Nephron (organoid): ENCODE results near the gene SOHLH1.

Experiments used
- H3K27ac Mint-ChIP-seq, 3 experiments: 2 replicates each; pipeline ENCODE4 v1.8.0; 2020; ENCODE audit warnings: mixed read lengths in 3 of 3, mild to moderate bottlenecking in 2 of 3, moderate library complexity in 1 of 3
- H3K27me3 Mint-ChIP-seq: 2 replicates; pipeline ENCODE4 v1.8.0; 2021; ENCODE audit warnings: low read depth, mild to moderate bottlenecking, moderate library complexity, mixed read lengths
- H3K36me3 Mint-ChIP-seq: 2 replicates; pipeline ENCODE4 v1.8.0; 2020; ENCODE audit warnings: low read depth, mixed read lengths
- H3K4me1 Mint-ChIP-seq: 2 replicates; pipeline ENCODE4 v1.8.0; 2020; ENCODE audit warnings: mixed read lengths
- H3K4me3 Mint-ChIP-seq, 3 experiments: 2 replicates each; pipeline ENCODE4 v1.8.0; 2020; ENCODE audit warnings: mild to moderate bottlenecking in 3 of 3, mixed read lengths in 3 of 3, moderate library complexity in 2 of 3
- H3K9me3 Mint-ChIP-seq: 2 replicates; pipeline ENCODE4 v1.8.0; 2020; ENCODE audit warnings: mixed read lengths
- TF ChIP-seq, protein P1 (sequence below), 3 experiments: fragments of 200-600 bp; sonication (generic); IDR thresholded peaks; one replicate each; pipeline ENCODE4 v1.5.0; 2021; ENCODE audit warnings: antibody characterized with exemption in 3 of 3; ENCODE audit not compliant: unreplicated experiment in 3 of 3

SOHLH1 gene

DNA sequence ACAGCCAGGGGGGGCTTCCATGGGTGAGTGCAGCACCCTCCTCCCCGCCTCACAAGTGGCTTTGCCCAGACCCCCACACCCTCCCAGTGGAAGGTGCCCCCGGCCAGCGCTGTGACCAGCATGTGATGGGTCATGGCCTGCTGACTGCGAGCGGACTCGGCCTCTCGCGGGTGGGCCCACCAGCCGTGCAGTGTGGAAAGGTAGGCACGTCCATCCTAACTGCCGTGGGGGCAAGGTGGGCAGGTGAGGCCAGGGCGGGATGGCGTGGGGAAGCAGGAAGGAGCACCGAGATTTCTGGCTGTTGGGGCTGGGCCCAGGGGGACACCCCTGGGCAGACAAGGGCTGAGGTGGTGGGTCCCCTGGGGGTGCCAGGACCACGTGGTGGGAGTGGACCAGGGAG, 12.1 kb downstream of the SOHLH1 start:
- Mint-ChIP-seq H3K9me3 (no peaks in the 10 kb centered on the region), H3K4me1 (no peaks in the 10 kb centered on the region), H3K27me3 (peaks cover 15% of the 10 kb centered on the region), H3K4me3 (no peak overlapping the region), H3K27ac (no peak overlapping the region), H3K36me3 (no peaks in the 10 kb centered on the region)
- TF ChIP-seq, protein P1, sequence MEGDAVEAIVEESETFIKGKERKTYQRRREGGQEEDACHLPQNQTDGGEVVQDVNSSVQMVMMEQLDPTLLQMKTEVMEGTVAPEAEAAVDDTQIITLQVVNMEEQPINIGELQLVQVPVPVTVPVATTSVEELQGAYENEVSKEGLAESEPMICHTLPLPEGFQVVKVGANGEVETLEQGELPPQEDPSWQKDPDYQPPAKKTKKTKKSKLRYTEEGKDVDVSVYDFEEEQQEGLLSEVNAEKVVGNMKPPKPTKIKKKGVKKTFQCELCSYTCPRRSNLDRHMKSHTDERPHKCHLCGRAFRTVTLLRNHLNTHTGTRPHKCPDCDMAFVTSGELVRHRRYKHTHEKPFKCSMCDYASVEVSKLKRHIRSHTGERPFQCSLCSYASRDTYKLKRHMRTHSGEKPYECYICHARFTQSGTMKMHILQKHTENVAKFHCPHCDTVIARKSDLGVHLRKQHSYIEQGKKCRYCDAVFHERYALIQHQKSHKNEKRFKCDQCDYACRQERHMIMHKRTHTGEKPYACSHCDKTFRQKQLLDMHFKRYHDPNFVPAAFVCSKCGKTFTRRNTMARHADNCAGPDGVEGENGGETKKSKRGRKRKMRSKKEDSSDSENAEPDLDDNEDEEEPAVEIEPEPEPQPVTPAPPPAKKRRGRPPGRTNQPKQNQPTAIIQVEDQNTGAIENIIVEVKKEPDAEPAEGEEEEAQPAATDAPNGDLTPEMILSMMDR (IDR thresholded peaks at IDR 0.05; ENCODE audit: unreplicated experiment in 3 of 3), result no peak

DNA sequence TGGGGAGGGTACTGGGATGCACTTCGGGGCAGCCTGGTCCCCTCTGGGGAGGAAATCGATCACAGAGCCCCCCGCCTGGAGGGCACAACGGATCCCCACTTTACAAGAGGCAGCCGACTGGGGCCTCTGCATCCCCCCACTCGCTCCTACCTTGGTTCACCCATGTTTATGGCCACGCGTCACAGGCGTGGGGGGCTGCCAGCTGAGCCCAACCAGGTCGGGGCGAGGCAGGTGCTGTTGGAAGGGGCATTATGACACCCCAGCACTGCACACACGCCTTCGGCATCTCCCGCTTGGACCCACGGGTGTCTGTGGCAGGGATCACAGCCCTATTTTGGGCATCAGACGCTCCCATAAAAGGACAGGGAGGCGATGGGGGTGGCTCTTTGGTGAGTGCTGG, 14.6 kb downstream of the SOHLH1 start:
- Mint-ChIP-seq H3K36me3 (no peaks in the 10 kb centered on the region), H3K4me3 (no peak overlapping the region), H3K27me3 (peaks cover 9% of the 10 kb centered on the region), H3K4me1 (no peaks in the 10 kb centered on the region), H3K9me3 (peaks cover 5% of the 10 kb centered on the region), H3K27ac (no peak overlapping the region)
- TF ChIP-seq, protein P1 (IDR thresholded peaks at IDR 0.05; ENCODE audit: unreplicated experiment in 3 of 3), result no peak

DNA sequence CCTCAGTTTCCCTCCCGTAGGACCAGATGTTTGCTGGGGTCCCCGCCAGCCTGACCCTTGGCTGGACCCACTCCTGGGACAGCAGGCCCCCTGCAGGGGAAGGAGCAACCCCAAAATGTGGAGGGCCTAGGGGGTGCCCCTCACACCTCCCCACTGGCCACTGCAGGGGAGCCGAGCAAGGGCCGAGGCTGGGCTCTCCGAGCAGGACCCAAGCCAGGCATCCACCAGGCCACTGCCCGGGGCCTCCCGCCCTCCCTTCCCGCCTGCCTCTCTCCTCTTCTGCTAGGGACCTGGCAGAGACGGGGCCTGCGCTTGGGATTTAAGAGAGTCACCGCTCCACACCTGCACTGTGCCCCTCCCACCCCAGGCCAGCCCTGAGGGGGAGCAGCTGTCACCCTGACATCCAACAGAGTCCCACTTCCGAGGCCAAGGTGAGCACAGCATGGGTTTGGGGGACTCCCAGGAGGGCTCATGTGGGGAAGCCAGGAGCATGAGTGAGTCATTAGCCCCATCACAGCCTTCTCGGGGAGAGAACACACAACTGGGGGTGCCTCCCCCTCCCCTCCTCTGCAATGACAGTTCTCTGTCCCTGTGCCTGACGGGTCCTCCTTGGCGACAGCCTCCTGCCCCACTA, 15.8 kb downstream of the SOHLH1 start:
- Mint-ChIP-seq H3K4me3 (no peak overlapping the region), H3K27me3 (peaks cover 15% of the 10 kb centered on the region), H3K9me3 (peaks cover 5% of the 10 kb centered on the region), H3K36me3 (no peaks in the 10 kb centered on the region), H3K4me1 (no peaks in the 10 kb centered on the region), H3K27ac (no peak overlapping the region)
- TF ChIP-seq, protein P1 (IDR thresholded peaks at IDR 0.05; ENCODE audit: unreplicated experiment in 3 of 3), result no peak

DNA sequence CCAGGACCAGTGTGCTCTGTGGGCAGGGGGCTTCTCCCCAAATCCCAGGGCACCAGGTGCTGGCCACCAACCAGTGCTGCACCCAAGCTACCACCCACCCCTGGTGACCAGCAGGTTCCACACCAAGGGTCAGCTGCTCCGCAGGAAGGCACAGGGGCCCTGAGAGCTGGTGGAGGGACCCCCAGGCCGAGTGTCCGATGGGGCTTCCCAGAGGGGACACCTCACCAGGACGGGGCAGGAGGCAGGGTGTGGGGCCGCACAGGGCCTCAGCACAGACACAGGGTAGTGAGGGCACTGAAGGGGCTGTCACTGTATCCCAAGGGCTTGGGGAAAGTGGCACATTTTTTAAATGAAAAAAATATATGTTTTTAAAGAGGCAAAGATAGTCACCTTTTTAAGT, 18.1 kb downstream of the SOHLH1 start:
- Mint-ChIP-seq H3K36me3 (no peaks in the 10 kb centered on the region), H3K4me1 (no peaks in the 10 kb centered on the region), H3K27me3 (peaks cover 20% of the 10 kb centered on the region), H3K27ac (no peak overlapping the region), H3K4me3 (no peak overlapping the region), H3K9me3 (peaks cover 5% of the 10 kb centered on the region)
- TF ChIP-seq, protein P1 (IDR thresholded peaks at IDR 0.05; ENCODE audit: unreplicated experiment in 3 of 3), result no peak

DNA sequence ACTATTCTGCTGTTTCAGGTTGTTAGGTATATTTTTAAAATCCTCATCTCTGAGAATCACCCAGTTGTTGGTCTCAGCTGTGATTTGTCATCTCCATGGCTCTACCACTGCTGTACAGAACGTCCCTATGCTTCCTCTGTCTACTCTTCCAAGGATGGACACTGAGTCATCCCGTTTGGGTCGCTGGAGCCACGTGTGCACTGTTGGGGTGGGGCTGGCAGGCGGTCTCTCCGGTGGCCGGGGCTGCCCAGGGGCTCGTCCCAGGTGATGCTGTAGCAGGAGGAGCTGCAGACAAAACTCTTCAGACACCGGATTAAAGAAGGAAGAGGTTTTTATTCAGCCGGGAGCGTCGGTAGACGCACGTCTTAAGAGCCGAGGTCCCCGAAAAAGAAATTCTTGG, 19.2 kb downstream of the SOHLH1 start:
- peaks cover 22% of the 10 kb centered on the region for H3K27me3 Mint-ChIP-seq
- no peak overlapping the region for H3K27ac Mint-ChIP-seq
- H3K4me3 Mint-ChIP-seq, result no peak overlapping the region
- TF ChIP-seq, protein P1 (IDR thresholded peaks at IDR 0.05; ENCODE audit: unreplicated experiment in 3 of 3), result no peak
- no peaks in the 10 kb centered on the region for H3K36me3 Mint-ChIP-seq
- H3K9me3 Mint-ChIP-seq, result peaks cover 5% of the 10 kb centered on the region
- no peaks in the 10 kb centered on the region for H3K4me1 Mint-ChIP-seq
